HG03135 (cell line): ENCODE measurements around the gene ATF1.
"Not testable (repeated sequence)": the region's sequence is repeated elsewhere in the genome, so short reads cannot be mapped to it uniquely, and the experiment has no call there.

Source experiments
- ATAC-seq: cut with Tn5 transposase; IDR thresholded peaks from one replicate; pipeline ENCODE4 v1.9.1; 2021; ENCODE audit warnings: mild to moderate bottlenecking, moderate library complexity; ENCODE audit not compliant: unreplicated experiment

Gene ATF1

GRCh38 chr12:50790081-50790480, 26.2 kb downstream of the ATF1 start:
- no peak for ATAC-seq

- no peak for ATAC-seq
Observed at GRCh38 chr12:50799908-50800307, 36.0 kb downstream of the ATF1 start.

GRCh38 chr12:50803230-50803875, 39.5 kb downstream of the ATF1 start:
- no peak for ATAC-seq

GRCh38 chr12:50806176-50806575, 42.3 kb downstream of the ATF1 start:
- no peak for ATAC-seq

GRCh38 chr12:50809131-50809530, 45.2 kb downstream of the ATF1 start:
- ATAC-seq = not testable (repeated sequence)

GRCh38 chr12:50814921-50815320, 51.0 kb downstream of the ATF1 start:
- not testable (repeated sequence) for ATAC-seq

GRCh38 chr12:50820177-50820576, 56.3 kb downstream of the ATF1 start:
- no peak for ATAC-seq

- no peak for ATAC-seq
Observed at GRCh38 chr12:50822082-50822481, 58.2 kb downstream of the ATF1 start.

- ATAC-seq = not testable (repeated sequence)
Observed at GRCh38 chr12:50823724-50824123, 59.8 kb downstream of the ATF1 start.

- ATAC-seq = no peak
Observed at GRCh38 chr12:50824914-50825313, 61.0 kb downstream of the ATF1 start.

- ATAC-seq = no peak
Observed at GRCh38 chr12:50825372-50825838, 61.5 kb downstream of the ATF1 start.

GRCh38 chr12:50828121-50828520, 64.2 kb downstream of the ATF1 start:
- no peak for ATAC-seq

- no peak for ATAC-seq
Observed at GRCh38 chr12:50828886-50829285, 65.0 kb downstream of the ATF1 start.

- not testable (repeated sequence) for ATAC-seq
Observed at GRCh38 chr12:50833801-50834200, 69.9 kb downstream of the ATF1 start.

GRCh38 chr12:50839042-50839441, 75.1 kb downstream of the ATF1 start:
- ATAC-seq = no peak

- ATAC-seq = no peak
Observed at GRCh38 chr12:50840809-50841487, 77.0 kb downstream of the ATF1 start.

GRCh38 chr12:50841716-50842531, 78.0 kb downstream of the ATF1 start:
- ATAC-seq = no peak

GRCh38 chr12:50842637-50843493, 79.0 kb downstream of the ATF1 start, which contains the start of gene TMPRSS12:
TSS of gene TMPRSS12 (plus strand) at chr12:50842926. CDS start at chr12:50842965, 39 bp downstream.
- ATAC-seq = no peak

- ATAC-seq = no peak
Observed at GRCh38 chr12:50845021-50845647, 81.2 kb downstream of the ATF1 start.

GRCh38 chr12:50848963-50849362, 85.1 kb downstream of the ATF1 start:
- ATAC-seq = no peak
